Measurements from ENCODE around the gene HIPK2. TPM values are rescaled to one million over a fixed set of nuclear protein-coding genes. Genes with fewer than 3 reads are reported as not detected.

Gene HIPK2
- total and polyA plus RNA-seq, 2 experiments from 2014 or later: 7.3 to 16.9 TPM

DNA sequence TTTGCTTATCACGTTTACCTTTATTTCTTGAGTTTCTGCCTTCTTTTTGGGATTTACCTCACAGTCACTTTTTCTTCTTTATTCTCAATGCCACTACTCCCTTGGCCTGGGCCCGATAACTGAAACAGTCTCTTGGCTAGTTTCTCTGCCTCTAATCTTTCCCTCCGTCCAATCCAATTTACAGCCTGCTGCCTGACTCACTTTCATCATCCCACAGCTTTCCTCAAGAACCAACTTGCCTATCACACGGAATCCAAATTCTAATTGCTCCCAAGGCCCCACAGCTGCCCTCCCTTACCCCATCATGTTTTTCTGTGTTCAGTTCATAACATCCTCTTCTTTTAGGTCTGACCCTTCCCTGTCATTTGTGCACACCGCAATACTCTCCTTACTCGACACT is 121.4 kb downstream of the HIPK2 start:
- Histone ChIP-seq H3K27ac (ENCODE audit: low read depth) (no peak overlapping the region), H3K4me3 (no peak overlapping the region), H3K36me3 (ENCODE audit: insufficient read depth) (no peaks in the 10 kb centered on the region), H3F3A (replicated peaks; ENCODE audit: low read depth) (no peaks in the 10 kb centered on the region), H3K27me3 (ENCODE audit: insufficient read depth) (no peaks in the 10 kb centered on the region), H3K9me2 (ENCODE audit: insufficient read depth) (no peaks in the 10 kb centered on the region), H3K79me2 (replicated peaks; ENCODE audit: insufficient read depth) (no peaks in the 10 kb centered on the region), H4K20me1 (replicated peaks; ENCODE audit: insufficient read depth) (no peaks in the 10 kb centered on the region), H2AFZ (no peak overlapping the region), H3K4me2 (no peak overlapping the region), H3K4me1 (ENCODE audit: insufficient read depth) (peaks cover 18% of the 10 kb centered on the region)
- H3K4me3 Mint-ChIP-seq: no peak overlapping the region
- TF ChIP-seq ZNF114 (CRISPR knock-in tag; IDR thresholded peaks at IDR 0.05): no peak
- TF ChIP-seq, protein P1, sequence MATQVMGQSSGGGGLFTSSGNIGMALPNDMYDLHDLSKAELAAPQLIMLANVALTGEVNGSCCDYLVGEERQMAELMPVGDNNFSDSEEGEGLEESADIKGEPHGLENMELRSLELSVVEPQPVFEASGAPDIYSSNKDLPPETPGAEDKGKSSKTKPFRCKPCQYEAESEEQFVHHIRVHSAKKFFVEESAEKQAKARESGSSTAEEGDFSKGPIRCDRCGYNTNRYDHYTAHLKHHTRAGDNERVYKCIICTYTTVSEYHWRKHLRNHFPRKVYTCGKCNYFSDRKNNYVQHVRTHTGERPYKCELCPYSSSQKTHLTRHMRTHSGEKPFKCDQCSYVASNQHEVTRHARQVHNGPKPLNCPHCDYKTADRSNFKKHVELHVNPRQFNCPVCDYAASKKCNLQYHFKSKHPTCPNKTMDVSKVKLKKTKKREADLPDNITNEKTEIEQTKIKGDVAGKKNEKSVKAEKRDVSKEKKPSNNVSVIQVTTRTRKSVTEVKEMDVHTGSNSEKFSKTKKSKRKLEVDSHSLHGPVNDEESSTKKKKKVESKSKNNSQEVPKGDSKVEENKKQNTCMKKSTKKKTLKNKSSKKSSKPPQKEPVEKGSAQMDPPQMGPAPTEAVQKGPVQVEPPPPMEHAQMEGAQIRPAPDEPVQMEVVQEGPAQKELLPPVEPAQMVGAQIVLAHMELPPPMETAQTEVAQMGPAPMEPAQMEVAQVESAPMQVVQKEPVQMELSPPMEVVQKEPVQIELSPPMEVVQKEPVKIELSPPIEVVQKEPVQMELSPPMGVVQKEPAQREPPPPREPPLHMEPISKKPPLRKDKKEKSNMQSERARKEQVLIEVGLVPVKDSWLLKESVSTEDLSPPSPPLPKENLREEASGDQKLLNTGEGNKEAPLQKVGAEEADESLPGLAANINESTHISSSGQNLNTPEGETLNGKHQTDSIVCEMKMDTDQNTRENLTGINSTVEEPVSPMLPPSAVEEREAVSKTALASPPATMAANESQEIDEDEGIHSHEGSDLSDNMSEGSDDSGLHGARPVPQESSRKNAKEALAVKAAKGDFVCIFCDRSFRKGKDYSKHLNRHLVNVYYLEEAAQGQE (IDR thresholded peaks at IDR 0.05; ENCODE audit: unreplicated experiment): no peak
- no peak for TF ChIP-seq NANOG (IDR thresholded peaks at IDR 0.05; ENCODE audit: borderline replicate concordance)
- TF ChIP-seq, protein P2, sequence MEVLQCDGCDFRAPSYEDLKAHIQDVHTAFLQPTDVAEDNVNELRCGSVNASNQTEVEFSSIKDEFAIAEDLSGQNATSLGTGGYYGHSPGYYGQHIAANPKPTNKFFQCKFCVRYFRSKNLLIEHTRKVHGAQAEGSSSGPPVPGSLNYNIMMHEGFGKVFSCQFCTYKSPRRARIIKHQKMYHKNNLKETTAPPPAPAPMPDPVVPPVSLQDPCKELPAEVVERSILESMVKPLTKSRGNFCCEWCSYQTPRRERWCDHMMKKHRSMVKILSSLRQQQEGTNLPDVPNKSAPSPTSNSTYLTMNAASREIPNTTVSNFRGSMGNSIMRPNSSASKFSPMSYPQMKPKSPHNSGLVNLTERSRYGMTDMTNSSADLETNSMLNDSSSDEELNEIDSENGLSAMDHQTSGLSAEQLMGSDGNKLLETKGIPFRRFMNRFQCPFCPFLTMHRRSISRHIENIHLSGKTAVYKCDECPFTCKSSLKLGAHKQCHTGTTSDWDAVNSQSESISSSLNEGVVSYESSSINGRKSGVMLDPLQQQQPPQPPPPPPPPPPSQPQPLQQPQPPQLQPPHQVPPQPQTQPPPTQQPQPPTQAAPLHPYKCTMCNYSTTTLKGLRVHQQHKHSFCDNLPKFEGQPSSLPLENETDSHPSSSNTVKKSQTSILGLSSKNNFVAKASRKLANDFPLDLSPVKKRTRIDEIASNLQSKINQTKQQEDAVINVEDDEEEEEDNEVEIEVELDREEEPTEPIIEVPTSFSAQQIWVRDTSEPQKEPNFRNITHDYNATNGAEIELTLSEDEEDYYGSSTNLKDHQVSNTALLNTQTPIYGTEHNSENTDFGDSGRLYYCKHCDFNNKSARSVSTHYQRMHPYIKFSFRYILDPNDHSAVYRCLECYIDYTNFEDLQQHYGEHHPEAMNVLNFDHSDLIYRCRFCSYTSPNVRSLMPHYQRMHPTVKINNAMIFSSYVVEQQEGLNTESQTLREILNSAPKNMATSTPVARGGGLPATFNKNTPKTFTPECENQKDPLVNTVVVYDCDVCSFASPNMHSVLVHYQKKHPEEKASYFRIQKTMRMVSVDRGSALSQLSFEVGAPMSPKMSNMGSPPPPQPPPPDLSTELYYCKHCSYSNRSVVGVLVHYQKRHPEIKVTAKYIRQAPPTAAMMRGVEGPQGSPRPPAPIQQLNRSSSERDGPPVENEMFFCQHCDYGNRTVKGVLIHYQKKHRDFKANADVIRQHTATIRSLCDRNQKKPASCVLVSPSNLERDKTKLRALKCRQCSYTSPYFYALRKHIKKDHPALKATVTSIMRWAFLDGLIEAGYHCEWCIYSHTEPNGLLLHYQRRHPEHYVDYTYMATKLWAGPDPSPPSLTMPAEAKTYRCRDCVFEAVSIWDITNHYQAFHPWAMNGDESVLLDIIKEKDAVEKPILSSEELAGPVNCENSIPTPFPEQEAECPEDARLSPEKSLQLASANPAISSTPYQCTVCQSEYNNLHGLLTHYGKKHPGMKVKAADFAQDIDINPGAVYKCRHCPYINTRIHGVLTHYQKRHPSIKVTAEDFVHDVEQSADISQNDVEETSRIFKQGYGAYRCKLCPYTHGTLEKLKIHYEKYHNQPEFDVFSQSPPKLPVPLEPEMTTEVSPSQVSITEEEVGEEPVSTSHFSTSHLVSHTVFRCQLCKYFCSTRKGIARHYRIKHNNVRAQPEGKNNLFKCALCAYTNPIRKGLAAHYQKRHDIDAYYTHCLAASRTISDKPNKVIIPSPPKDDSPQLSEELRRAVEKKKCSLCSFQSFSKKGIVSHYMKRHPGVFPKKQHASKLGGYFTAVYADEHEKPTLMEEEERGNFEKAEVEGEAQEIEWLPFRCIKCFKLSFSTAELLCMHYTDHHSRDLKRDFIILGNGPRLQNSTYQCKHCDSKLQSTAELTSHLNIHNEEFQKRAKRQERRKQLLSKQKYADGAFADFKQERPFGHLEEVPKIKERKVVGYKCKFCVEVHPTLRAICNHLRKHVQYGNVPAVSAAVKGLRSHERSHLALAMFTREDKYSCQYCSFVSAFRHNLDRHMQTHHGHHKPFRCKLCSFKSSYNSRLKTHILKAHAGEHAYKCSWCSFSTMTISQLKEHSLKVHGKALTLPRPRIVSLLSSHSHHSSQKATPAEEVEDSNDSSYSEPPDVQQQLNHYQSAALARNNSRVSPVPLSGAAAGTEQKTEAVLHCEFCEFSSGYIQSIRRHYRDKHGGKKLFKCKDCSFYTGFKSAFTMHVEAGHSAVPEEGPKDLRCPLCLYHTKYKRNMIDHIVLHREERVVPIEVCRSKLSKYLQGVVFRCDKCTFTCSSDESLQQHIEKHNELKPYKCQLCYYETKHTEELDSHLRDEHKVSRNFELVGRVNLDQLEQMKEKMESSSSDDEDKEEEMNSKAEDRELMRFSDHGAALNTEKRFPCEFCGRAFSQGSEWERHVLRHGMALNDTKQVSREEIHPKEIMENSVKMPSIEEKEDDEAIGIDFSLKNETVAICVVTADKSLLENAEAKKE (CRISPR knock-in tag; IDR thresholded peaks at IDR 0.05): no peak
- no peak for TF ChIP-seq POLR2AphosphoS5 (IDR thresholded peaks at IDR 0.05; ENCODE audit: low read depth)
- TF ChIP-seq EZH2phosphoT487 (IDR thresholded peaks at IDR 0.05; ENCODE audit: unreplicated experiment): no peak
- TF ChIP-seq, protein P3, sequence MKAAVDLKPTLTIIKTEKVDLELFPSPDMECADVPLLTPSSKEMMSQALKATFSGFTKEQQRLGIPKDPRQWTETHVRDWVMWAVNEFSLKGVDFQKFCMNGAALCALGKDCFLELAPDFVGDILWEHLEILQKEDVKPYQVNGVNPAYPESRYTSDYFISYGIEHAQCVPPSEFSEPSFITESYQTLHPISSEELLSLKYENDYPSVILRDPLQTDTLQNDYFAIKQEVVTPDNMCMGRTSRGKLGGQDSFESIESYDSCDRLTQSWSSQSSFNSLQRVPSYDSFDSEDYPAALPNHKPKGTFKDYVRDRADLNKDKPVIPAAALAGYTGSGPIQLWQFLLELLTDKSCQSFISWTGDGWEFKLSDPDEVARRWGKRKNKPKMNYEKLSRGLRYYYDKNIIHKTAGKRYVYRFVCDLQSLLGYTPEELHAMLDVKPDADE (IDR thresholded peaks at IDR 0.05): no peak
- TF ChIP-seq, protein P4, sequence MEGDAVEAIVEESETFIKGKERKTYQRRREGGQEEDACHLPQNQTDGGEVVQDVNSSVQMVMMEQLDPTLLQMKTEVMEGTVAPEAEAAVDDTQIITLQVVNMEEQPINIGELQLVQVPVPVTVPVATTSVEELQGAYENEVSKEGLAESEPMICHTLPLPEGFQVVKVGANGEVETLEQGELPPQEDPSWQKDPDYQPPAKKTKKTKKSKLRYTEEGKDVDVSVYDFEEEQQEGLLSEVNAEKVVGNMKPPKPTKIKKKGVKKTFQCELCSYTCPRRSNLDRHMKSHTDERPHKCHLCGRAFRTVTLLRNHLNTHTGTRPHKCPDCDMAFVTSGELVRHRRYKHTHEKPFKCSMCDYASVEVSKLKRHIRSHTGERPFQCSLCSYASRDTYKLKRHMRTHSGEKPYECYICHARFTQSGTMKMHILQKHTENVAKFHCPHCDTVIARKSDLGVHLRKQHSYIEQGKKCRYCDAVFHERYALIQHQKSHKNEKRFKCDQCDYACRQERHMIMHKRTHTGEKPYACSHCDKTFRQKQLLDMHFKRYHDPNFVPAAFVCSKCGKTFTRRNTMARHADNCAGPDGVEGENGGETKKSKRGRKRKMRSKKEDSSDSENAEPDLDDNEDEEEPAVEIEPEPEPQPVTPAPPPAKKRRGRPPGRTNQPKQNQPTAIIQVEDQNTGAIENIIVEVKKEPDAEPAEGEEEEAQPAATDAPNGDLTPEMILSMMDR (conservative IDR thresholded peaks at IDR 0.05; ENCODE audit: low read depth in 2 of 2): no peak
- no peak for TF ChIP-seq STAT1 (IDR thresholded peaks at IDR 0.05; ENCODE audit: unreplicated experiment)
- TF ChIP-seq EZH2 (IDR thresholded peaks at IDR 0.05; ENCODE audit: low read depth, unreplicated experiment): no peak
- no peak for TF ChIP-seq CREB1 (CRISPR knock-in tag; IDR thresholded peaks at IDR 0.05; ENCODE audit: low read depth)
- no peak for TF ChIP-seq JUNB (IDR thresholded peaks at IDR 0.05; ENCODE audit: unreplicated experiment)
- TF ChIP-seq ZNF331 (CRISPR knock-in tag; IDR thresholded peaks at IDR 0.05; ENCODE audit: low read depth): no peak
- H3K27me3 Mint-ChIP-seq (ENCODE audit: insufficient read depth, low read depth, poor library complexity): peaks cover 7% of the 10 kb centered on the region
- H3K4me1 Mint-ChIP-seq: peaks cover 40% of the 10 kb centered on the region
- ATAC-seq (no peak), DNase-seq (ENCODE audit: low spot score) (no peak)
- H3K9me3 Mint-ChIP-seq: no peaks in the 10 kb centered on the region
- no peak overlapping the region for H3K27ac Mint-ChIP-seq
- no peaks in the 10 kb centered on the region for H3K36me3 Mint-ChIP-seq (ENCODE audit: low read depth)

Data from GM23338 (cell line).